HG03196 (cell line): ENCODE data around the gene PRAMEF2.
"Not testable (repeated sequence)": the region's sequence is repeated elsewhere in the genome, so short reads cannot be mapped to it uniquely, and the experiment has no call there.

ENCODE experiments used
- ATAC-seq: cut with Tn5 transposase; IDR thresholded peaks from one replicate; pipeline ENCODE4 v1.9.1; 2021; ENCODE audit not compliant: unreplicated experiment

The PRAMEF2 gene

GRCh38 chr1:12856786-12857185 lies at the start of gene PRAMEF2:
PRAMEF2 (plus strand) TSS chr1:12857086; CDS start chr1:12859010, 1,924 bp downstream.
- not testable (repeated sequence) for ATAC-seq

DNA sequence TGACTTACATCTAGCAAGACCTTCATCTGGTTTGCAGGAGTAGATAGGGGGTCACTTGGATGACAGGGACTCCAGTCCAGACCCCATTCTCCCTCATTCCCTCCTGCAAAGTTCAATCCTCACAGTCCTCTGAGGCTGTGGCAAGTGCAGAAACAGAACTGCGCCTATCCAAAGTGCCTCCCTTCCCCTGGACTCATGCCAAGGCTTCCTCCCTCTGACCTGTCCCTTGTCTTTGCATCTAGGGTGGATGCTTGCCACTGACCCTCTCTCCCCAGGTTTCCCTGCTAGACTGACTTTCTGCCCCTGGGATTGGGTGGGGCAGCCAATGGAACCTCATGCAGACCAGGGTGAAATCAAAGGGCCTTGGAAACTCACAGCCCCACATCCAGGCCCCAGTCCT lies 47.0 kb upstream of the PRAMEF2 start:
- ATAC-seq, result no peak

- ATAC-seq, result no peak
Observed at GRCh38 chr1:12810691-12811408, 46.0 kb upstream of the PRAMEF2 start.

DNA sequence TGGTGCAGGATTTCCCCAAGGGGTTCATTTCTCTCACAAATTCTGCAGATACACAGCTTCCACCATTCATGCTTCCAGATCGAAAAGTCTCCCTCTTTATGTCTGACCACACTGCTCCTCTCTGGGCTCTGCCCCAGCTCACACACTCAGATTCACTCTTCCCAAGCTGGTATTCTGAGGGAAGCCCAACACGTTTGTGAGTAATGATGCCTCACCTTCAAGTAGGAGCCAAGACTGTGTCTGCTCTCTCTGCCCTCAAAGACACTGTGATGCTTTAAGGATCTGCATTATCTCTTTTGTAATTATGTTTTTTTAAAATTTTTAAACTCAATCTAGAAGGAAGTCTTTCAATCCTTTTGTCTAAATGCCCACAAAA lies 45.5 kb upstream of the PRAMEF2 start:
- no peak for ATAC-seq

GRCh38 chr1:12819061-12819460 lies 37.8 kb upstream of the PRAMEF2 start:
- not testable (repeated sequence) for ATAC-seq

DNA sequence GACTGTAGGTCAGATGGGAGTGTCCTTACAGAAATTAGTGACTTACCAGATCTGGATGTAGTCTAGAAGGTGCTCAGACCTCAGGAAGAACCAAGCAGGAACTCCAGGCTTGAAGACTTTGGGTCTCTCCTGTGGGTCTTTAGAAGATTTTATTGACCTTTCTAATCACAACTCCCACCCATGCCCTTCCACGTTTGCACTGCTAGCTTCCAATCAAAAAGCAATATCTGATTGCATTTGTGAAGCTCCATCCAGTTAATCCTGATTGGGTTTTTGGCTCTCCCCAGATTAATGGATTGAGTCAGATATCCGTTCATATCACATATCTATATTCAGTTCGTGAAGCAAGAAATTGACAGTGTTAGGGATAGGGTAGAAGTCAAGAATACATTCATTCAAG lies 25.6 kb upstream of the PRAMEF2 start, which contains the start of gene PRAMEF11:
PRAMEF11 (minus strand) TSS at position 101 of the 400 bp plus-strand sequence. CDS start 2,621 bp downstream, outside the sequence.
- not testable (repeated sequence) for ATAC-seq

- ATAC-seq, result not testable (repeated sequence)
Observed at GRCh38 chr1:12833251-12833650, 23.6 kb upstream of the PRAMEF2 start.

GRCh38 chr1:12848620-12849019 lies 8.3 kb upstream of the PRAMEF2 start, which contains the start of gene HNRNPCL1:
HNRNPCL1 (minus strand) TSS chr1:12848720; CDS start chr1:12848289, 431 bp downstream.
- not testable (repeated sequence) for ATAC-seq

DNA sequence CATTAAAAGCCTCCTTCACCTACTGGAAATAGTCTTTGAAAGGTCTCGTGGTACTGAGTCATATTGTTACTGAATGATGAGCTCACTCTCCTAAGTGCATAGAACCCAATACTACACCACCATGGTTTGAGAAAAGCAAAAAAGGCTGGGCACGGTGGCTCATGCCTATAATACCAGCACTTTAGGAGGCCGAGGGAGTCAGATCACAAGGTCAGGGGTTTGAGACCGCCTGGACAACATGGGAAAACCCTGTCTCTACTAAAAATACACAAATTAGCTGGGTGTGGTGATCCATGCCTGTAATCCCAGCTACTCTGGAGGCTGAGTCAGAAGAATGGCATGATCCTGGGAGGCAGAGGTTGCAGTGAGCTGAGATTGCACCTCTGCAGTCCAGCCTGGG lies 5.1 kb upstream of the PRAMEF2 start:
- ATAC-seq, result no peak

DNA sequence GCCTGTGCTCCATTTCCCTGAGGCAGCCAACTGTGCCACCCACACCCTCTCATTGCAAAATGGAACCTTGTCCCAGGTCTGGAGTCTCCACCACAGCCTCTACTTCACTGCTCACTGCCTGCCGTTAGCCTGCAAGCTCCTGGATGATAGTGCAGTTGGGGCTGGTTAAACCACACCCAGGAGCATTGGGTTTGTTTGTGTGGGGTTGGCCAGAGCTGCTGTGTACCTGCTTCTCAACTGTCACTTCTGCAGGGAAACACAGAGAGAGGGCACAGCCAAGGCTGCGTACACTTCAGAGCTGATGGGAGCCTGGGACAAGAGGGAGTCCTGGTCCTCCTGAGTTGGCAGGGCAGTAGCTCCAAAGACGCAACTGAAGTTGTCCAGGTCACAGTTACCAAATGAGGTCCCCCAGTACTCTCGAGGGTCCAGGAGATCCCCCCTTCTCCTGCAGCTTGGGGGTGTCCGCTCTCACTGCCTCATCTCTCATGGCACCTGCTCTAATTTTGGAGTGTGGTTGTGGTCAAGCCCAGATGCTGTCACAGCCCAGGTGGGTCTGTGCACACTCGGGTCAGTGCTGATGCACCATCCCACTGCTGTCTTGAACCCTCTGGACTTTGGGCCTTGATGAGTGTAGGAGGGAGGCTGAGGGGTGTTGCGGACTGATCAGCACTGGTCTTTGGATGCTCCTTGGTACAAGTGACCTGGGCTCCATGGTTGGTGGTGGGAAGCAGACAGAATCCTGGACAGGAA lies 6.4 kb downstream of the PRAMEF2 start:
- ATAC-seq, result not testable (repeated sequence)

GRCh38 chr1:12878453-12878852 lies 21.6 kb downstream of the PRAMEF2 start:
- ATAC-seq, result not testable (repeated sequence)

DNA sequence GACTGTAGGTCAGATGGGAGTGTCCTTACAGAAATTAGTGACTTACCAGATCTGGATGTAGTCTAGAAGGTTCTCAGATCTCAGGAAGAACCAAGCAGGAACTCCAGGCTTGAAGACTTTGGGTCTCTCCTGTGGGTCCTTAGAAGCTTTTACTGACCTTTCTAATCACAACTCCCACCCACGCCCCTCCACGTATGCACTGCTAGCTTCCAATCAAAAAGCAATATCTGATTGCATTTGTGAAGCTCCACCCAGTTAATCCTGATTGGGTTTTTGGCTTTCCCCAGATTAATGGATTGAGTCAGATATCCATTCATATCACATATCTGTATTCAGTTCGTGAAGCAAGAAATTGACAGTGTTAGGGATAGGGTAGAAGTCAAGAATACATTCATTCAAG lies 29.2 kb downstream of the PRAMEF2 start, which contains the start of gene PRAMEF4:
PRAMEF4 (minus strand) TSS at position 101 of the 400 bp plus-strand sequence. CDS start 2,807 bp downstream, outside the sequence.
- ATAC-seq, result not testable (repeated sequence)

DNA sequence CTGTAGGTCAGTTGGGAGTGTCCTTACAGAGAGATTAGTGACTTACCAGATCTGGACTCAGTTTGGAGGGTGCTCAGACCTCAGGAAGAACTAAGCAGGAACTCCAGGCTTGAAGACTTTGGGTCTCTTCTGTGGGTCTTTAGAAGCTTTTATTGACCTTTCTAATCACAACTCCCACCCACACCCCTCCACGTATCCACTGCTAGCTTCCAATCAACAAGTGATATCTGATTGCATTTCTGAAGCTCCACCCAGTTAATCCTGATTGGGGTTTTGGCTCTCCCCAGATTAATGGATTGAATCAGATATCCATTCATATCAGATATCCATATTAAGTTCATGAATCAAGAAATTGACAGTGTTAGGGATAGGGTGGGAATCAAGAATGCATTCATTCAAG lies 41.3 kb downstream of the PRAMEF2 start, which contains the start of gene PRAMEF10:
PRAMEF10 (minus strand) TSS at position 101 of the 400 bp plus-strand sequence. CDS start 2,423 bp downstream, outside the sequence.
- not testable (repeated sequence) for ATAC-seq

DNA sequence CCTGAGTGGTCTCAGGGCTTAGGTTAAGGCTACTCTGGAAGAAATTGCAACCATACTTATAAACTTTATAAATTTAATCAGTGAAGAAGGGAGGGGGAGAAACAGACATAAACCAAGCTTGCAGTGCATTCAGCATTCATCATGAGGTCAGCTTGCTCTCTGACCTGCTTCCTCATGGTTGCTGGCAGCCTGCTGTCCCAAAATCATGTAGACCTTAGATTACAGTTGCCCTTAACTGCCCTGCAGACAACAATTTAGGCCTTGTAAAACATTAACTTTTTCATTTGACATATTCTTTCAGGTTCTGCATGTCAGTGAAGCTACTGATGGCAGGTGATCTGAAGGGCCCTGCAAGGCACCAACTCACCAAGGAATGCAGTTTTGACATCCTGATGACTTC lies 42.3 kb downstream of the PRAMEF2 start:
- not testable (repeated sequence) for ATAC-seq

- not testable (repeated sequence) for ATAC-seq
Observed at GRCh38 chr1:12903793-12904572, 47.1 kb downstream of the PRAMEF2 start.
